Caco-2 (cell line): ENCODE data around the gene NUP58. TPM values are rescaled to one million over a fixed set of nuclear protein-coding genes. Genes with fewer than 3 reads are reported as not detected.
A peak's percentile ranks its signal among the peaks of the same experiment; 100 is the strongest.

Experiments used
- BruUV-seq: library from RNA; stranded (reverse); fragments of 400-500 nt; replicated peaks from 2 replicates; lab custom pipeline; 2021; lab: Mats Ljungman, UMichigan
- CTCF ChIA-PET: fragments of 300-600 bp; sonication (Branson Sonifier 250); formaldehyde crosslinking; loops from one replicate; lab custom pipeline; 2022; ENCODE audit warnings: antibody characterized with exemption; lab: Charles Lee
- POLR2A ChIA-PET: fragments of 300-600 bp; sonication (Branson Sonifier 250); formaldehyde crosslinking; loops from one replicate; lab custom pipeline; 2022; ENCODE audit warnings: antibody characterized with exemption; lab: Charles Lee
- DNase-seq, 2 experiments: peaks; one replicate each; pipeline versions ENCODE4 v3.0.0 to v3.0.0-alpha.2; 2020 to 2022
- H3K27me3 ChIP-seq: replicated peaks from 2 replicates; pipeline ENCODE4 v1.6.0; 2011; ENCODE audit warnings: low read length; ENCODE audit not compliant: control insufficient read depth, insufficient read depth
- H3K36me3 ChIP-seq: 2 replicates; pipeline ENCODE4 v1.5.1; 2011; ENCODE audit warnings: low read length; ENCODE audit not compliant: control insufficient read depth, insufficient read depth
- H3K4me1 ChIP-seq: fragments of 250-450 bp; sonication (Bioruptor Pico); 2 replicates; pipeline ENCODE4 v1.5.1; 2020; ENCODE audit warnings: mild to moderate bottlenecking
- H3K4me3 ChIP-seq: 2 replicates; pipeline ENCODE4 v1.5.1; 2011; ENCODE audit warnings: low read depth, mild to moderate bottlenecking, control low read depth, low read length
- H3K9me3 ChIP-seq: fragments of 250-450 bp; sonication (Bioruptor Pico); 2 replicates; pipeline ENCODE4 v1.5.1; 2020; ENCODE audit warnings: mild to moderate bottlenecking, moderate library complexity
- H3K27ac Mint-ChIP-seq: one replicate; pipeline ENCODE4 v1.8.0; 2022; ENCODE audit warnings: mixed read lengths; ENCODE audit not compliant: unreplicated experiment
- H3K27me3 Mint-ChIP-seq: one replicate; pipeline ENCODE4 v1.8.0; 2022; ENCODE audit warnings: mixed read lengths; ENCODE audit not compliant: insufficient read depth, unreplicated experiment
- H3K36me3 Mint-ChIP-seq: one replicate; pipeline ENCODE4 v1.8.0; 2022; ENCODE audit warnings: mild to moderate bottlenecking, mixed read lengths; ENCODE audit not compliant: insufficient read depth, unreplicated experiment
- H3K4me1 Mint-ChIP-seq: one replicate; pipeline ENCODE4 v1.8.0; 2022; ENCODE audit warnings: low read depth, mixed read lengths; ENCODE audit not compliant: unreplicated experiment
- H3K4me3 Mint-ChIP-seq: one replicate; pipeline ENCODE4 v1.8.0; 2022; ENCODE audit warnings: mild to moderate bottlenecking, moderate library complexity, mixed read lengths; ENCODE audit not compliant: unreplicated experiment
- H3K9me3 Mint-ChIP-seq: one replicate; pipeline ENCODE4 v1.8.0; 2022; ENCODE audit warnings: mixed read lengths; ENCODE audit not compliant: unreplicated experiment
- CTCF ChIP-seq, 2 experiments: fragments of 200-600 bp in 1 of 2; IDR thresholded peaks; 1 replicate in 1 of 2; 2 replicates in 1 of 2; pipeline versions ENCODE4 v1.5.1 to v1.8.0; 2011 to 2022; ENCODE audit warnings: antibody characterized with exemption in 1 of 2, control low read depth in 1 of 2, inconsistent platforms in 1 of 2, low read depth in 1 of 2, low read length in 1 of 2, mild to moderate bottlenecking in 1 of 2, moderate library complexity in 1 of 2; ENCODE audit not compliant: insufficient read depth in 1 of 2, severe bottlenecking in 1 of 2, unreplicated experiment in 1 of 2
- intact Hi-C: fragments of 100-400 bp; cut with micrococcal nuclease; formaldehyde crosslinking; loops from one replicate; pipeline ENCODE4 v1.10.0; 2022; ENCODE audit not compliant: unreplicated experiment
- total RNA-seq: library from RNA; stranded (reverse); gene quantifications from 2 replicates; pipeline ENCODE4 v1.2.3, GENCODE V29; 2022

The NUP58 gene
- total RNA-seq, 1 experiment from 2014 or later: 66.4 TPM

- Mint-ChIP-seq H3K9me3 (no peaks in the 10 kb centered on the region), H3K36me3 (peaks cover 49% of the 10 kb centered on the region), H3K27ac (no peak overlapping the region), H3K27me3 (no peaks in the 10 kb centered on the region), H3K4me1 (peaks cover 18% of the 10 kb centered on the region), H3K4me3 (no peak overlapping the region)
- POLR2A ChIA-PET: no interaction called here
- no peak for DNase-seq
- Histone ChIP-seq H3K9me3 (no peaks in the 10 kb centered on the region), H3K36me3 (no peaks in the 10 kb centered on the region), H3K4me3 (no peak overlapping the region), H3K4me1 (peaks cover 21% of the 10 kb centered on the region), H3K27me3 (no peaks in the 10 kb centered on the region)
- CTCF ChIA-PET: no interaction called here
- TF ChIP-seq CTCF (IDR thresholded peaks at IDR 0.05; ENCODE audit: insufficient read depth in 1 of 2, low read depth in 1 of 2, low read length in 1 of 2, severe bottlenecking in 1 of 2, unreplicated experiment in 1 of 2): no peak
- no TSS peak for BruUV-seq
- intact Hi-C loops: no loop called here
Observed at GRCh38 chr13:25319771-25320170, 18.3 kb downstream of the NUP58 start.

GRCh38 chr13:25324100-25324499 lies 22.7 kb downstream of the NUP58 start:
- ChIA-PET POLR2A (no interaction called here), CTCF (no interaction called here)
- Histone ChIP-seq H3K4me1 (peaks cover 6% of the 10 kb centered on the region; the same call in 1 of the 2 replicates), H3K9me3 (no peaks in the 10 kb centered on the region), H3K4me3 (no peak overlapping the region), H3K36me3 (no peaks in the 10 kb centered on the region; the same call in 1 of the 2 replicates), H3K27me3 (no peaks in the 10 kb centered on the region)
- no peaks in the 10 kb centered on the region for H3K9me3 Mint-ChIP-seq
- H3K4me1 Mint-ChIP-seq: peaks cover 9% of the 10 kb centered on the region
- peaks cover 31% of the 10 kb centered on the region for H3K36me3 Mint-ChIP-seq
- no peaks in the 10 kb centered on the region for H3K27me3 Mint-ChIP-seq
- intact Hi-C loops: no loop called here
- H3K4me3 Mint-ChIP-seq: no peak overlapping the region
- TF ChIP-seq CTCF (IDR thresholded peaks at IDR 0.05; ENCODE audit: insufficient read depth in 1 of 2, low read depth in 1 of 2, low read length in 1 of 2, severe bottlenecking in 1 of 2, unreplicated experiment in 1 of 2): no peak
- peak in 1 of 2 experiments; percentile 16 for DNase-seq
- H3K27ac Mint-ChIP-seq: peak overlapping the region; percentile 36
- BruUV-seq: no TSS peak

GRCh38 chr13:25329706-25330105 lies 28.3 kb downstream of the NUP58 start:
- no peak for TF ChIP-seq CTCF (IDR thresholded peaks at IDR 0.05; ENCODE audit: insufficient read depth in 1 of 2, low read depth in 1 of 2, low read length in 1 of 2, severe bottlenecking in 1 of 2, unreplicated experiment in 1 of 2)
- no TSS peak for BruUV-seq
- Histone ChIP-seq H3K4me1 (no peaks in the 10 kb centered on the region), H3K27me3 (no peaks in the 10 kb centered on the region), H3K9me3 (no peaks in the 10 kb centered on the region), H3K36me3 (peaks cover 2% of the 10 kb centered on the region; the same call in 1 of the 2 replicates), H3K4me3 (no peak overlapping the region)
- H3K27ac Mint-ChIP-seq: no peak overlapping the region
- DNase-seq: no peak
- CTCF ChIA-PET: no interaction called here
- H3K4me1 Mint-ChIP-seq: no peaks in the 10 kb centered on the region
- H3K36me3 Mint-ChIP-seq: peaks cover 57% of the 10 kb centered on the region
- no peaks in the 10 kb centered on the region for H3K27me3 Mint-ChIP-seq
- POLR2A ChIA-PET: no interaction called here
- H3K9me3 Mint-ChIP-seq: no peaks in the 10 kb centered on the region
- H3K4me3 Mint-ChIP-seq: no peak overlapping the region
- intact Hi-C loops: no loop called here
